ENCODE results near the gene FLNB.

FLNB gene

GRCh38 chr3:58000306-58001085 is 7.7 kb upstream of the FLNB start:
- Histone ChIP-seq H3K4me3 (ENCODE audit: low read length) (no peak overlapping the region), H3K27ac (ENCODE audit: low read depth, low read length) (no peak overlapping the region), H3K9me3 (ENCODE audit: insufficient read depth, low read depth, low read length) (no peaks in the 10 kb centered on the region), H3K4me1 (ENCODE audit: insufficient read depth, low read length) (no peaks in the 10 kb centered on the region), H3K27me3 (ENCODE audit: insufficient read depth, low read length) (no peaks in the 10 kb centered on the region), H3K9ac (ENCODE audit: low read depth, low read length) (no peak overlapping the region), H3K36me3 (ENCODE audit: insufficient read depth, low read length) (no peaks in the 10 kb centered on the region)
- WGBS, result 93% methylated on average over 5 of the region's 7 CpGs

- H3K36me3 ChIP-seq (ENCODE audit: insufficient read depth, low read length), result no peaks in the 10 kb centered on the region
Observed at GRCh38 chr3:58001086-58001467, 7.1 kb upstream of the FLNB start.

GRCh38 chr3:58001979-58002378 is 6.2 kb upstream of the FLNB start:
- WGBS, result 84% methylated on average over 7 of the region's 7 CpGs
- H3K9ac ChIP-seq (ENCODE audit: low read depth, low read length), result no peak overlapping the region
- H3K36me3 ChIP-seq (ENCODE audit: insufficient read depth, low read length), result no peaks in the 10 kb centered on the region
- no peak overlapping the region for H3K27ac ChIP-seq (ENCODE audit: low read depth, low read length)
- no peak overlapping the region for H3K4me3 ChIP-seq (ENCODE audit: low read length)
- H3K27me3 ChIP-seq (ENCODE audit: insufficient read depth, low read length), result no peaks in the 10 kb centered on the region
- H3K4me1 ChIP-seq (ENCODE audit: insufficient read depth, low read length), result no peaks in the 10 kb centered on the region
- H3K9me3 ChIP-seq (ENCODE audit: insufficient read depth, low read depth, low read length), result no peaks in the 10 kb centered on the region

More at GRCh38 chr3:58001086-58001467, 7.1 kb upstream of the FLNB start:
- H3K27ac ChIP-seq (ENCODE audit: low read depth, low read length), result no peak overlapping the region
- no peak overlapping the region for H3K4me3 ChIP-seq (ENCODE audit: low read length)
- H3K9ac ChIP-seq (ENCODE audit: low read depth, low read length), result no peak overlapping the region
- WGBS, result 94% methylated on average over 3 of the region's 3 CpGs
- H3K9me3 ChIP-seq (ENCODE audit: insufficient read depth, low read depth, low read length), result no peaks in the 10 kb centered on the region
- H3K4me1 ChIP-seq (ENCODE audit: insufficient read depth, low read length), result no peaks in the 10 kb centered on the region
- H3K27me3 ChIP-seq (ENCODE audit: insufficient read depth, low read length), result no peaks in the 10 kb centered on the region

- 82% methylated on average over 5 of the region's 5 CpGs for WGBS
- H3K4me1 ChIP-seq (ENCODE audit: insufficient read depth, low read length), result no peaks in the 10 kb centered on the region
- no peak overlapping the region for H3K27ac ChIP-seq (ENCODE audit: low read depth, low read length)
- no peak overlapping the region for H3K9ac ChIP-seq (ENCODE audit: low read depth, low read length)
- no peak overlapping the region for H3K4me3 ChIP-seq (ENCODE audit: low read length)
- no peaks in the 10 kb centered on the region for H3K27me3 ChIP-seq (ENCODE audit: insufficient read depth, low read length)
- H3K9me3 ChIP-seq (ENCODE audit: insufficient read depth, low read depth, low read length), result no peaks in the 10 kb centered on the region
- H3K36me3 ChIP-seq (ENCODE audit: insufficient read depth, low read length), result no peaks in the 10 kb centered on the region
Observed at GRCh38 chr3:58003093-58003492, 5.1 kb upstream of the FLNB start.

GRCh38 chr3:58004973-58005372 is 3.2 kb upstream of the FLNB start:
- Histone ChIP-seq H3K9ac (ENCODE audit: low read depth, low read length) (no peak overlapping the region), H3K9me3 (ENCODE audit: insufficient read depth, low read depth, low read length) (no peaks in the 10 kb centered on the region), H3K36me3 (ENCODE audit: insufficient read depth, low read length) (no peaks in the 10 kb centered on the region), H3K27ac (ENCODE audit: low read depth, low read length) (no peak overlapping the region), H3K4me1 (ENCODE audit: insufficient read depth, low read length) (peaks cover 4% of the 10 kb centered on the region; the same call in 1 of the 2 replicates), H3K4me3 (ENCODE audit: low read length) (no peak overlapping the region), H3K27me3 (ENCODE audit: insufficient read depth, low read length) (no peaks in the 10 kb centered on the region)
- WGBS, result over 99% methylated on average over 6 of the region's 6 CpGs

GRCh38 chr3:58005669-58006068 is 2.6 kb upstream of the FLNB start:
- Histone ChIP-seq H3K4me3 (ENCODE audit: low read length) (no peak overlapping the region), H3K36me3 (ENCODE audit: insufficient read depth, low read length) (no peaks in the 10 kb centered on the region), H3K27me3 (ENCODE audit: insufficient read depth, low read length) (no peaks in the 10 kb centered on the region), H3K27ac (ENCODE audit: low read depth, low read length) (no peak overlapping the region), H3K9me3 (ENCODE audit: insufficient read depth, low read depth, low read length) (no peaks in the 10 kb centered on the region), H3K4me1 (ENCODE audit: insufficient read depth, low read length) (peaks cover 10% of the 10 kb centered on the region), H3K9ac (ENCODE audit: low read depth, low read length) (no peak overlapping the region)
- WGBS, result 83% methylated on average over 2 of the region's 2 CpGs

GRCh38 chr3:58006661-58007060 is 1.6 kb upstream of the FLNB start:
- Histone ChIP-seq H3K9me3 (ENCODE audit: insufficient read depth, low read depth, low read length) (no peaks in the 10 kb centered on the region), H3K36me3 (ENCODE audit: insufficient read depth, low read length) (no peaks in the 10 kb centered on the region), H3K4me3 (ENCODE audit: low read length) (no peak overlapping the region), H3K9ac (ENCODE audit: low read depth, low read length) (no peak overlapping the region), H3K27ac (ENCODE audit: low read depth, low read length) (no peak overlapping the region), H3K27me3 (ENCODE audit: insufficient read depth, low read length) (no peaks in the 10 kb centered on the region), H3K4me1 (ENCODE audit: insufficient read depth, low read length) (peaks cover 17% of the 10 kb centered on the region)
- 70% methylated on average over 6 of the region's 6 CpGs for WGBS

- Histone ChIP-seq H3K4me3 (ENCODE audit: low read length) (peak overlapping the region; percentile 91), H3K27me3 (ENCODE audit: insufficient read depth, low read length) (no peaks in the 10 kb centered on the region), H3K4me1 (ENCODE audit: insufficient read depth, low read length) (peaks cover 29% of the 10 kb centered on the region), H3K9me3 (ENCODE audit: insufficient read depth, low read depth, low read length) (no peaks in the 10 kb centered on the region), H3K27ac (ENCODE audit: low read depth, low read length) (no peak overlapping the region), H3K9ac (ENCODE audit: low read depth, low read length) (peak overlapping the region; percentile 83), H3K36me3 (ENCODE audit: insufficient read depth, low read length) (no peaks in the 10 kb centered on the region)
- WGBS, result 12% methylated on average over 33 of the region's 33 CpGs
Observed at GRCh38 chr3:58009026-58009748, 965 bp downstream of the FLNB start.

- H3K36me3 ChIP-seq (ENCODE audit: insufficient read depth, low read length), result no peaks in the 10 kb centered on the region
- peak overlapping the region; percentile 83; the same call in 1 of the 2 replicates for H3K9ac ChIP-seq (ENCODE audit: low read depth, low read length)
- H3K9me3 ChIP-seq (ENCODE audit: insufficient read depth, low read depth, low read length), result no peaks in the 10 kb centered on the region
- WGBS, result 53% methylated on average over 6 of the region's 6 CpGs
- no peak overlapping the region for H3K27ac ChIP-seq (ENCODE audit: low read depth, low read length)
- H3K27me3 ChIP-seq (ENCODE audit: insufficient read depth, low read length), result no peaks in the 10 kb centered on the region
- peak overlapping the region; percentile 91 for H3K4me3 ChIP-seq (ENCODE audit: low read length)
- peaks cover 32% of the 10 kb centered on the region for H3K4me1 ChIP-seq (ENCODE audit: insufficient read depth, low read length)
Observed at GRCh38 chr3:58009749-58010535, 1.7 kb downstream of the FLNB start.

GRCh38 chr3:58010562-58010961 is 2.3 kb downstream of the FLNB start:
- Histone ChIP-seq H3K4me3 (ENCODE audit: low read length) (peak overlapping the region; percentile 91), H3K4me1 (ENCODE audit: insufficient read depth, low read length) (peaks cover 34% of the 10 kb centered on the region), H3K27ac (ENCODE audit: low read depth, low read length) (no peak overlapping the region), H3K27me3 (ENCODE audit: insufficient read depth, low read length) (no peaks in the 10 kb centered on the region), H3K9ac (ENCODE audit: low read depth, low read length) (no peak overlapping the region), H3K36me3 (ENCODE audit: insufficient read depth, low read length) (no peaks in the 10 kb centered on the region), H3K9me3 (ENCODE audit: insufficient read depth, low read depth, low read length) (no peaks in the 10 kb centered on the region)
- 78% methylated on average over 5 of the region's 5 CpGs for WGBS

- Histone ChIP-seq H3K4me1 (ENCODE audit: insufficient read depth, low read length) (peaks cover 35% of the 10 kb centered on the region), H3K9ac (ENCODE audit: low read depth, low read length) (no peak overlapping the region), H3K27ac (ENCODE audit: low read depth, low read length) (no peak overlapping the region), H3K36me3 (ENCODE audit: insufficient read depth, low read length) (no peaks in the 10 kb centered on the region), H3K27me3 (ENCODE audit: insufficient read depth, low read length) (no peaks in the 10 kb centered on the region), H3K4me3 (ENCODE audit: low read length) (no peak overlapping the region), H3K9me3 (ENCODE audit: insufficient read depth, low read depth, low read length) (no peaks in the 10 kb centered on the region)
- 92% methylated on average over 3 of the region's 3 CpGs for WGBS
Observed at GRCh38 chr3:58011580-58011979, 3.4 kb downstream of the FLNB start.

All from HUES64 (cell line).